DOHH2 (cell line): ENCODE data around the gene CHI3L2.

Experiments
- EZH2phosphoT487 ChIP-seq: fragments of 200-600 bp; sonication (generic); IDR thresholded peaks from 2 replicates; pipeline ENCODE4 v1.6.1; 2017; ENCODE audit warnings: borderline replicate concordance, mild to moderate bottlenecking, antibody characterized with exemption, low read length, moderate library complexity, mixed read lengths
- TF ChIP-seq, protein P1 (sequence below): fragments of 200-600 bp; sonication (generic); IDR thresholded peaks from one replicate; pipeline ENCODE4 v1.5.1; 2014; ENCODE audit warnings: antibody characterized with exemption, mild to moderate bottlenecking, low read depth, low read length; ENCODE audit not compliant: poor library complexity, severe bottlenecking

GRCh38 chr1:111213412-111213811 lies 14.1 kb upstream of the CHI3L2 start:
- TF ChIP-seq, protein P1, sequence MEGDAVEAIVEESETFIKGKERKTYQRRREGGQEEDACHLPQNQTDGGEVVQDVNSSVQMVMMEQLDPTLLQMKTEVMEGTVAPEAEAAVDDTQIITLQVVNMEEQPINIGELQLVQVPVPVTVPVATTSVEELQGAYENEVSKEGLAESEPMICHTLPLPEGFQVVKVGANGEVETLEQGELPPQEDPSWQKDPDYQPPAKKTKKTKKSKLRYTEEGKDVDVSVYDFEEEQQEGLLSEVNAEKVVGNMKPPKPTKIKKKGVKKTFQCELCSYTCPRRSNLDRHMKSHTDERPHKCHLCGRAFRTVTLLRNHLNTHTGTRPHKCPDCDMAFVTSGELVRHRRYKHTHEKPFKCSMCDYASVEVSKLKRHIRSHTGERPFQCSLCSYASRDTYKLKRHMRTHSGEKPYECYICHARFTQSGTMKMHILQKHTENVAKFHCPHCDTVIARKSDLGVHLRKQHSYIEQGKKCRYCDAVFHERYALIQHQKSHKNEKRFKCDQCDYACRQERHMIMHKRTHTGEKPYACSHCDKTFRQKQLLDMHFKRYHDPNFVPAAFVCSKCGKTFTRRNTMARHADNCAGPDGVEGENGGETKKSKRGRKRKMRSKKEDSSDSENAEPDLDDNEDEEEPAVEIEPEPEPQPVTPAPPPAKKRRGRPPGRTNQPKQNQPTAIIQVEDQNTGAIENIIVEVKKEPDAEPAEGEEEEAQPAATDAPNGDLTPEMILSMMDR = no peak
- no peak for TF ChIP-seq EZH2phosphoT487
